Neural progenitor cell (in vitro differentiated cells): ENCODE data around the gene GRAMD4.

Experiments used
- CTCF ChIP-seq: fragments of 200-600 bp; sonication (generic); IDR thresholded peaks from 2 replicates; pipeline ENCODE4 v1.5.1; 2017; ENCODE audit warnings: antibody characterized with exemption, mild to moderate bottlenecking
- EZH2 ChIP-seq: fragments of 200-600 bp; sonication (generic); IDR thresholded peaks from 2 replicates; pipeline ENCODE4 v1.6.1; 2017; ENCODE audit warnings: antibody characterized with exemption, mild to moderate bottlenecking, moderate library complexity

GRCh38 chr22:46668116-46668515 lies 47.9 kb downstream of the GRAMD4 start:
- TF ChIP-seq CTCF (no peak), EZH2 (no peak)
